ENCODE data around the gene RAB10.

- TF ChIP-seq, protein P1, sequence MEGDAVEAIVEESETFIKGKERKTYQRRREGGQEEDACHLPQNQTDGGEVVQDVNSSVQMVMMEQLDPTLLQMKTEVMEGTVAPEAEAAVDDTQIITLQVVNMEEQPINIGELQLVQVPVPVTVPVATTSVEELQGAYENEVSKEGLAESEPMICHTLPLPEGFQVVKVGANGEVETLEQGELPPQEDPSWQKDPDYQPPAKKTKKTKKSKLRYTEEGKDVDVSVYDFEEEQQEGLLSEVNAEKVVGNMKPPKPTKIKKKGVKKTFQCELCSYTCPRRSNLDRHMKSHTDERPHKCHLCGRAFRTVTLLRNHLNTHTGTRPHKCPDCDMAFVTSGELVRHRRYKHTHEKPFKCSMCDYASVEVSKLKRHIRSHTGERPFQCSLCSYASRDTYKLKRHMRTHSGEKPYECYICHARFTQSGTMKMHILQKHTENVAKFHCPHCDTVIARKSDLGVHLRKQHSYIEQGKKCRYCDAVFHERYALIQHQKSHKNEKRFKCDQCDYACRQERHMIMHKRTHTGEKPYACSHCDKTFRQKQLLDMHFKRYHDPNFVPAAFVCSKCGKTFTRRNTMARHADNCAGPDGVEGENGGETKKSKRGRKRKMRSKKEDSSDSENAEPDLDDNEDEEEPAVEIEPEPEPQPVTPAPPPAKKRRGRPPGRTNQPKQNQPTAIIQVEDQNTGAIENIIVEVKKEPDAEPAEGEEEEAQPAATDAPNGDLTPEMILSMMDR (IDR thresholded peaks at IDR 0.05), result no peak
- no peak for TF ChIP-seq POLR2A (IDR thresholded peaks at IDR 0.05)
Measured at GRCh38 chr2:26168785-26169184, 134.9 kb downstream of the RAB10 start.
